GM04504 (cell line): ENCODE results near the gene CCT8L2.
"Not testable (repeated sequence)": the region's sequence is repeated elsewhere in the genome, so short reads cannot be mapped to it uniquely, and the experiment has no call there.

Experiments used
- DNase-seq: peaks from one replicate; pipeline ENCODE4 v3.0.0-alpha.2; 2012; ENCODE audit warnings: low read depth

Gene CCT8L2

DNA sequence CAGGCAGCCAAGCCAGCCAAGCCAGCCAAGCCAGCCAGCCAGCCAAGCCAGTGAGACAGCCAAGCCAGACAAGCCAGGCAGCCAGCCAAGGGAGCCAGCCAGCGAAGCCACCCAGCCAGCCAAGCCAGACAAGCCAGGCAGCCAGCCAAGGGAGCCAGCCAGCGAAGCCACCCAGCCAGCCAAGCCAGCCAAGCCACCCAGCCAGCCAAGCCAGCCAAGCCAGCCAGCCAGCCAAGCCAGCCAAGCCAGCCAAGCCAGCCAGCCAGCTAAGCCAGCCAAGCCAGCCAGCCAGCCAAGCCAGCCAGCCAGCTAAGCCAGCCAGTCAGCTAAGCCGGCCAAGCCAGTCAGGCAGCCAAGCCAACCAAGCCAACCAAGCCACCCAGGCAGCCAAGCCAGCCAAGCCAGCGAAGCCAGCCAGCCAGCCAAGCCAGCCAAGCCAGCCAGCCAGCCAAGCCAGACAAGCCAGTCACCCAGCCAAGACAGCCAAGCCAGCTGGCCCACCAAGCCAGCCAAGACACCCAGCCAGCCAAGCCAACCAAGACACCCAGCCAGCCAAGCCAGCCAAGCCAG lies 34.1 kb downstream of the CCT8L2 start:
- not testable (repeated sequence) for DNase-seq

DNA sequence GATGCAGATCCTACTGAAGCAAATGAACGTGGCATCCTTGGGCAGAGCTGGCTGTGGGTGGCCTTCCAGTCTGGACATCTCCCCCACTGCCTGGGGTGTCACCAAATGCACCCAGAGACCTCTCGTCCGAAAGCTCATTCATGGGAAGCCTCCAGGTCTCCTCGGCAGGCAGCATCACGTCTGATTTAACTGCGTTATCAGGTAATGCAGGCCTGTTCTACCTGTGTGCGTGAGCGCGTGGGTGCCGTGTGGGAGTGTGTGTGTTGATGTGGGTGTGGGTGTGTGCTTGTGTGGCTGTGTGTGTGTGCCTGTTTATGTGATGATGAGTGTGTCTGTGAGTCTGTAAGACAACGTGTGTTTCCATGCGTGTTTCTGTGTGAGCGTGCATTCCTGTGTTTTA lies 35.1 kb downstream of the CCT8L2 start:
- DNase-seq, result not testable (repeated sequence)

DNA sequence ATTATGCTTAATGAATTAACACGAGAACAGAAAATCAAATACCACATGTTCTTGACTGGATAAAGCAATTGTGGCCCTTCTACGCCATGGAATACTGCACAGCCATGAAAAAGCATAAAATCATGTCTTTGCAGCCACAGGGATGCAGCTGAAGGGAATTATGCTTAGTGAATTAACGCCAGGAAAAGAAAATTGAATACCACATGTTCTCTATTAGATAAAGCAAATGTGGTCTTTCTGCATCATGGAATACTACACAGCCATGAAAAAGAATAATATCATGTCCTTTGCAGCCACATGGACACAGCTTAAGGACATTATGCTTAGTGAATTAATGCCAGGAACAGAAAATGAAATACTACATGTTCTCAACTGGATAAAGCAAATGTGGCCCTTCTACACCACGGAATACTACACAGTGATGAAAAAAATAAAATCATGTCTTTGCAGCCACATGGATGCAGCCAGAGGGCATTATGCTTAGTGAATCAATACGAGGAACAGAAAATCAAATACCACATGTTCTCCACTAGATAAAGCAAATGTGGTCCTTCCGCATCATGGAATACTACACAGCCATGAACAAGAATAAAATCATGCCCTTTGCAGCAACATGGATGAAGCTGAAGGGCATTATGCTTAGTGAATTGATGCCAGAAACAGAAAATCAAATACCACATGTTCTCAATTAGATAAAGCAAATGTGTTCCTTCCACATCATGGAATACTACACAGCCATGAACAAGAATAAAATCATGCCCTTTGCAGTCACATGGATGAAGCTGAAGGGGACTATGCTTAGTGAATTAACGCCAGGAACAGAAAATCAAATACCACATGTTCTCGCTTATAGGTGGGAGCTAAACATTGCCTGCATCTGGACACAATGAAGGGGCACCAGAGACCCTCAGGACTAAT lies 37.3 kb downstream of the CCT8L2 start:
- not testable (repeated sequence) for DNase-seq

DNA sequence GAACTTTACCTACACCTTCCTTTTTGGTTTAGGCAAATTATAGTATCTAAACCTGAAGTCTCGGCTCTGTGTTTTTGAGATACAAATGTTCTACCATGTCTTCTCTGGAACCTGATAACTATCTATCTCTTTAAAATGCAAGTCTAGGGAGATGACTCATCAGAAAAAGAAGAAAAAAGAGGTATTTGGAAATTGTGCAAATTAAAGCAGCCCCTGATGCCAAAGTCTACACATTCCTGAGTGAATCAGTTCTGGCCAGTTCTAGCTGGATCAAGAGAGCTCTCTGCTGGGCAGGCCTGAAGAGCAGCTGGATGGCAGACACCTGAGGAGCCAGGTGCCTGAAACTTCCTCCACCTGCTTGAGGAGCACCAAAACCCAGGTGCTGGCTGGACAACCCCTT lies 49.3 kb downstream of the CCT8L2 start:
- not testable (repeated sequence) for DNase-seq
